ENCODE data around the gene RPAIN.
A peak's percentile ranks its signal among the peaks of the same experiment; 100 is the strongest.

The RPAIN gene

GRCh38 chr17:5410594-5411272 is 9.2 kb upstream of the RPAIN start:
- no peak for TF ChIP-seq CTCF (IDR thresholded peaks at IDR 0.05; ENCODE audit: low read depth, low read length, missing control alignments)
- in situ Hi-C loops (cut with HindIII; ENCODE audit: low sequenced_read_pairs) = loop anchor here (5.0 kb wide), 1 partner anchor 48 kb away; no protein-coding TSS in a partner anchor
- no peak overlapping the region for H3K4me3 ChIP-seq (ENCODE audit: low read depth, low read length)

GRCh38 chr17:5413682-5414081 is 6.3 kb upstream of the RPAIN start:
- H3K4me3 ChIP-seq (ENCODE audit: low read depth, low read length) = no peak overlapping the region
- DNase-seq (ENCODE audit: low read depth) = peak; percentile 82
- TF ChIP-seq CTCF (IDR thresholded peaks at IDR 0.05; ENCODE audit: low read depth, low read length, missing control alignments) = no peak
- in situ Hi-C loops (cut with HindIII; ENCODE audit: low sequenced_read_pairs) = loop anchor here (5.0 kb wide), 1 partner anchor 51 kb away; no protein-coding TSS in a partner anchor

More at GRCh38 chr17:5410594-5411272, 9.2 kb upstream of the RPAIN start:
- DNase-seq (ENCODE audit: low read depth) = no peak

GRCh38 chr17:5416901-5417300 is 3.1 kb upstream of the RPAIN start:
- in situ Hi-C loops (cut with HindIII; ENCODE audit: low sequenced_read_pairs) = no loop called here
- DNase-seq (ENCODE audit: low read depth) = no peak
- H3K4me3 ChIP-seq (ENCODE audit: low read depth, low read length) = no peak overlapping the region
- TF ChIP-seq CTCF (IDR thresholded peaks at IDR 0.05; ENCODE audit: low read depth, low read length, missing control alignments) = no peak

- TF ChIP-seq CTCF (IDR thresholded peaks at IDR 0.05; ENCODE audit: low read depth, low read length, missing control alignments) = no peak
- DNase-seq (ENCODE audit: low read depth) = no peak
- peak overlapping the region; percentile 92 for H3K4me3 ChIP-seq (ENCODE audit: low read depth, low read length)
- in situ Hi-C loops (cut with HindIII; ENCODE audit: low sequenced_read_pairs) = no loop called here
Observed at GRCh38 chr17:5418858-5419355, 1.1 kb upstream of the RPAIN start.

GRCh38 chr17:5419356-5419958 is 525 bp upstream of the RPAIN start, which contains the start of gene NUP88:
TSS of gene NUP88 (minus strand) at chr17:5419662. CDS start at chr17:5419650, 12 bp downstream.
- in situ Hi-C loops (cut with HindIII; ENCODE audit: low sequenced_read_pairs) = no loop called here
- TF ChIP-seq CTCF (IDR thresholded peaks at IDR 0.05; ENCODE audit: low read depth, low read length, missing control alignments) = no peak
- peak within 1 kb of the TSS; percentile 92 for H3K4me3 ChIP-seq (ENCODE audit: low read depth, low read length)
- peak; percentile 94 for DNase-seq (ENCODE audit: low read depth)

- H3K4me3 ChIP-seq (ENCODE audit: low read depth, low read length) = no peak overlapping the region
- TF ChIP-seq CTCF (IDR thresholded peaks at IDR 0.05; ENCODE audit: low read depth, low read length, missing control alignments) = no peak
- in situ Hi-C loops (cut with HindIII; ENCODE audit: low sequenced_read_pairs) = no loop called here
- DNase-seq (ENCODE audit: low read depth) = no peak
Observed at GRCh38 chr17:5422505-5422904, 2.5 kb downstream of the RPAIN start.
